ENCODE results near the gene IFNK.

DNA sequence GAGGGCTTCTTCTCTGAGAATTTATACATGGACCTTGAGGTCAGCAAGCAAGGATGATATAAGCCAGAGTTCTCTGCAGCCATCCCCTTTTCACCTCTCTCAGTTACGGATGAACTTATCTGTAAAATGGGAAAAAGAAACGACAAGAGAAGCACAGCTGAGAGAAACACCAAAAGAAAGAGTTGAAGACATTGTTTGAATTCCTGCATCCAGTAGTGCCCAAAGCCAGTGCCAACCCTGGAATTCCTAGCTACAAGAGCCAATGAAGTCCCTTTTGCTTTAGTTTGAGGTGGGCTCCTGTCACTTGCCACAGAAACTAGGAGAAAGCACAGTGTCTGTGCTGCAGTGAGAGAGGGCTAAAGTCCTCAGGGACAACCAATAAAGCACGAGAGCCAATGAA lies 12.1 kb downstream of the IFNK start:
- TF ChIP-seq CTCF (IDR thresholded peaks at IDR 0.05) (no peak), POLR2A (IDR thresholded peaks at IDR 0.05) (no peak)
